ENCODE data around the gene TCP11.

The TCP11 gene

DNA sequence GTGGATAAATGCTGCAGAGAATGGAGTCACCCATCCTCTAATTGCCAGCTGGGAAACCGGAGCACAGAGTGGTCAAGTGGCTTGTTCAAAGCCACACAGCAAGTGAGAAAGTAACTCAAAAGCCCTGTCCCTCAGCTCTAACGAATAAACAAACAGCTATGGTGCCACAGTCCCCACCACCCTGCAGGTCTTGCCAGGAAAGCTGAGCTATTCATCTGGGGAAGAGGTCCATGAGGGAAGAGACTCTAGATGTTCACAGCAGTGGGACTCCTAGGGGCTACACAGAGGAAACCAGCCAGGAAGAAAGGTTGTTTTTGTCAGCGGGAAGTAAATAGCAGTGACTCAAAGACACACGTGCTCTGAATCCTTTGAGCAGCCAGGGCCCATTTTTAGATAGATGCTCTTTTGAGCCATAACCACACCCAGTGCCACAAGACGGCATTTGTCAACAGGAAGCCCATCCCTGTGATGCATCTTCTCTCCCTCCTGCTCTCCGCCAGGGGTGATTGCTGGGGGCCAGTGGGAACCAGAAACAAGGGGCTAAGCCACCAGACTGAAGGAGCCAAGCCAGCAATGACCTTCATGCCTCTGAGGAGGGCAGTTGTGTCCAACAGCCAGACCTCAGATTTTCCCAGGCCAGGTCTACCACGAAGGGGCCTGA lies 32.4 kb upstream of the TCP11 start:
- DNase-seq (ENCODE audit: low read depth in 1 of 2, low spot score in 1 of 2) = no peak

DNA sequence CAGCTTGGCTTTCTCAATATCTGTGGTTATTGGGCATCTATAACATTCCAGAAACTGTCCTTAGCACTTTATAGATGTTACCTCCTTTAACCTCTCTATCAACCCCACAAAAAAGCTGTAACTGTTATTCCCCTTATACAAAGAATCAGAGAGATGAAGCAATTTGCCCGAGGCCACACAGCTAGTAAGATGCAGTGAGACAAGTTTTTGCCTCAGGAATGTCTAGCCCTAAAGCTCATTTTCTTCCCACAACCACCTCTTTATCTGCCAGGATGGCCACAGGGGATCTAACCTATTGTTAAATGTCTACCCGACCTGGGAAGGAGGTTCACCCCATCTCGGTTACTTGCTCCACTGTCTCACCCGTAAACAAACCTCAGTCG lies 31.9 kb upstream of the TCP11 start:
- no peak for DNase-seq (ENCODE audit: low read depth in 1 of 2, low spot score in 1 of 2)

DNA sequence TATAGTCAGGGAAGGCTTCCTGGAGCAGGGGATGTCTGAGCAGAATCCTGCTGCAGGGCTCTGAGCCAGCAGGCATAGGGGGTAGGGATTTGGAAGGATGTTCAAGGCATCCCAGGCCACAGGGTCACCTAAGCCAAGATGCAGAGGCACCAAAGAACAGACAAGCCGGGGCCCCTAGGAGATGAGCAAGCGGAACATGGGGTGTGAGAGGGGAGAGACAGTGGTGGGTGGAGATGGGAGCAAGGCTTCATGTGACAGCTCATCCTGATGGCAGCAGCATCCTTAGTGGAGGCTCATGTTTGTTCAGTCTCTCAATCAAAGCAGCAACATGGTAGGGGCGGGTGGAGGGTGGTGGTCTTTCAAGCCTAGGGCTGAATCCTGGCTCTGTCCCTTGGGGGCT lies 29.8 kb upstream of the TCP11 start:
- no peak for DNase-seq (ENCODE audit: low read depth in 1 of 2, low spot score in 1 of 2)

DNA sequence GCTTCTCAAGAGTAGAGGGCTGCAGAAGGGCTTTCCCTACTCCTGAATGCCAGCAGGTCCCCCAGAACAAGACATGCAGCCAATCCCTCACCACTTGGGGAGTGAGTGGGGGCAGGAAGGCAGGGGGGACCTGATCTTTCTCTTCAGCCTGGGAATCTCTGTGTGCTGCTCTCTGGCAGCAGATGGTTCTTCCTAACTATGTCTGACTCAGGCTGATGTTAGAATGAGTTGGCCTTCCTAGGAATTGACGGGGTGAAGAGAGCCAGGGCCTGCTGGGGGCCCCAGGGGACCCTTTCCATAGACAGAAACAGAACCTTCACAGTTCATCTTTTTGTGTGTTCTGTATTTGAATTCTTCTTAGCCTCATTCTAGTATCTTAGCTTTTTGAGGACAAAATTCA lies 29.0 kb upstream of the TCP11 start:
- no peak for DNase-seq (ENCODE audit: low read depth in 1 of 2, low spot score in 1 of 2)

DNA sequence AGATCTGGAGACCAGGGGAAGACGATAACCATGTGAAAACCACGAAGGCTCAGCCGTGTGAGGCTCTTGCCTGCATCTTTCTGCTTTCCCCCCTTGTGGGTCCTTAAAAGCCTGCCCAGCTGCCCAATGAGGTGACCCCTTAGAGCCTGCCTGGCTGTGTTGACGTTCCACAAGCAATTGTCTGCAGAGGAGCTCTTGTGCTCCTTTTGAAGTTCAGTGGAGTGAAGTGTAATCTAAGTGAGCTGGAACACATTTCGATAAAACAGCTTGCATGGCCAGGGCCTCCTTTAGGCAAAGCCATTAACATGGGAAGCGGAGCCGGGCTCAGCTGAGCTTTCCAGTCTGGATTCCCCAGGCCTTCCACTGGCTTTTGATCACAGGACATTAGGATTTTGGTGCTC lies 27.3 kb upstream of the TCP11 start:
- no peak for DNase-seq (ENCODE audit: low read depth in 1 of 2, low spot score in 1 of 2)

DNA sequence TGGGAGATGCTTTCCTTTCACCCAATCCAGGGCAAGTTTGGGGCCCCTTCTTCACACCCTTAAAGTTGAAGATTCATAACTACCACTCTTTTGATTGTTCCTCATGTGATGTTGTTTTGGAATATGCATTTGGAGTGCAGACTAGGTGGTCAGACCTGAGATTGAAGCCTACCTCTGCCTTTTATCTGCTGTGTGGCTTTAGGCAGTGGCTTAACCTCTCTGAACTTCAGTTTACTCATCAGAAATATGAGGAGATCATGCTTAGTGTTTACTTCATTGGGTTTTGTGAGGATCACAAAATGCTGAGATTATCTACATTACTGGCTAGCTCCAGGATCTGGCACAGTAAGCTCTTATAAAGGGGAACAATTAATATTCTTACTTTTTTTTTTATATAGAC lies 26.4 kb upstream of the TCP11 start:
- DNase-seq (ENCODE audit: low read depth in 1 of 2, low spot score in 1 of 2) = no peak

DNA sequence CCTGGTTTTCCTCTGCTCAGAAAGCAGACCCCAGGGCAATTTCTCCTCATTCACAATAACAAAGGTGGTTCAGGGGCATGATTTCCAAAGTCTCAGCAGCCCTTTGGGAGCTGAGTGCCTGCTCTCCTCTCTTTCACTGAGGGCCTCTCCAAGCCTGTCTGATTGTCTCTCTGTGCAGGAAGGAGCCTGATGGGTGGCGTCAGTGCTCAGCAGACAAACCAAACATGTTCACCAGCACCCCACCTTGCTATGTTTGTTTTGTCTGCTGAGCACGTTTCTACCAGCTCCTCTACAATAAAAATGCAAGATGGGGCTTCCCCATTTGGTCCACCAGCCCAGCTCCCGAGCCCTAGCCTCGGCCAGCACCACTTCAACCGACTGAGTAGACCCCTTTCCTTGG lies 25.4 kb upstream of the TCP11 start:
- DNase-seq (ENCODE audit: low read depth in 1 of 2, low spot score in 1 of 2) = no peak

DNA sequence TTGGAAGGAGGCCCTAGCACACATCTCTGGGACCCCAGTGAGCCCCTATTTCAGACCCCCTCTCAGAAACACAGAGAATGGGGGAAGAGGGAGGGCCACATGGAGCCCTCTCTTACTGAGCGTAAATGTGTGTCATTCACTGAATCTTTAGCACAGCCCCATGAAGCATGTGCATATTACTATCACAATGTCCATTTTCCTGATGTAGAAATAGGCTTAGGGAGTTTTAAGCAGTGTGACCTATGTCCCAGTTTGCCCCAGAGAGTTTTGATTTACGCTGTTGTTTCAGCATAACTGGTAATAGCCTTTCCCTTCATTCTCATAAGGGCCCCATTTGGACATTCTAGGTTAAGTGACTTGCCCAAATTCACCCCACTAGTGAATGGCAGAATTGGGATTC lies 25.0 kb upstream of the TCP11 start:
- no peak for DNase-seq (ENCODE audit: low read depth in 1 of 2, low spot score in 1 of 2)

DNA sequence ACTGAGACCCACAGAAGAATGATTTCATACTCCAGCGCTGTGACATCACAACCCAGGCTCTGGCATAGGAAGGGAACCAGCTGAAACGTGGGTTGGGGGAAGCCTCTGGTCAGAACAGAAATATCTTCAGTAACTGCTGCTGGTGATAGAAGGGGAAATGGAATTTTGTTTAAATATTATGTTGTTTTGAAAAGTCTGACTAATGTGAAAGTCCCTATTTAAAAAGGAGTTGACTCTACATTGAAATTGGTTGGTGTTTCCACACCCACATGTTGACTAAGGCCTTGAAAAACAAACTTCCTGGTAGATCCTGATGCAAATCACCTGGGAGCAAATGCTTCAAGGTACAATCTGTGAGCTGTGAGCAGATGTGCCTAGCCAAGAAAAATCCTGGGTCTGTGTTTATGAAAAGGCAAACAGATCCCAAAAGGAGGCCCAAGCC lies 24.5 kb upstream of the TCP11 start:
- no peak for DNase-seq (ENCODE audit: low read depth in 1 of 2, low spot score in 1 of 2)

DNA sequence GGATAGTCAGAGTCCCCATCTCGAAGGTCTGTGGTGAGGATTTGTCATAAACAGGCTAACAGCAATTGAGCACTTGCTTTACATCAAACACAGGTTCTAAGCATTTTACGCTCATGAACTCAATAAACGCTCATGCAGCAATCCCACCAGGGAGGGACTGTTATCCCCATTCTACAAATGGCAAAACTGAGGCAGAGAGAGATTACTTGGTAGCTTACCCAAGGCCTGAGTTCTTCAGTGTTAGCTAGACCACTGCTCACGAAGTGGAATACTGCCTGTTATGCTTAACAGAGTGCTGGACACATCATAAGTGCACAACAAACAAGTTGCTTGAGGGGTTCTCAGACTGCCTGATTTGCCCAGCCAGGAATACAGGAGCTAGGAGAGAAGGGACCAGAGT lies 23.7 kb upstream of the TCP11 start:
- DNase-seq (ENCODE audit: low read depth in 1 of 2, low spot score in 1 of 2) = no peak

DNA sequence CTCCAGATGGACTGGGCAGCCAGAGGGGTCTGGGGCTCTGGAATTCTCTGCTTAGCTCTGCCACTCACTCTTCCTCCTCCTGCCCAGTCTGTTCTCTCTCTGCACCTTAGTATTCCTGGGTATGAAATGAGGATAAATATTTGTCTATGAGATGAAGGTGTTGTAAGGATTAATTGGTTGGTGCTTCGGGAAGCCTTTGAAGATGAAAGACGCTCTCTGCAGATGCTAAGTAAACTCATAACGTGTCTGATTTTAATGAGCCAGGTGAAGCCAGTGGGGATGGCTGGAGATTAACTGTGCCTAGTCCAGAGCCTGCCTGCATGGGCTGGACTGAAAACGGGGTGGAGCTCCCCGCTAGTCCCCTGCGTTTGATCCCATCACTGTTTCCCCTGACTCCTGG lies 23.1 kb upstream of the TCP11 start:
- no peak for DNase-seq (ENCODE audit: low read depth in 1 of 2, low spot score in 1 of 2)

DNA sequence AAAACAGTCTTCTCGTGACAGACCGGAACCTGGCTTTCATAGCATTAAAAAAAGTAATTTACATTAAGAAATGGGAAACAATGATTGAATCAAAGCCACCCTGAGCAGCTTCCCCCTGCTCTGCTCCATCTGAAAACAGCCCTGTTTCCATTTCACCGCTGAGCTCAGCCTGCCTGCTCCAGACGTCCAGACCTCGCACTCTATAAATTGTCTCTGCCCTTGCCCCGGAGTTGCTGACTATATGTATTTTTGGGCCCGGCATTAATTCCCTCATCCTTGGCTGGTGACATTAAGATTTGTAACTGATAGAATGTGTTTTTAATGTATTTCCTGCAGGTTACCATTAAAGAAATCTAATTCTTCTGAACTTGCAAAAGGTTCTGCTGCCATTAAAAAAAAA lies 22.7 kb upstream of the TCP11 start:
- DNase-seq (ENCODE audit: low read depth in 1 of 2, low spot score in 1 of 2) = no peak

DNA sequence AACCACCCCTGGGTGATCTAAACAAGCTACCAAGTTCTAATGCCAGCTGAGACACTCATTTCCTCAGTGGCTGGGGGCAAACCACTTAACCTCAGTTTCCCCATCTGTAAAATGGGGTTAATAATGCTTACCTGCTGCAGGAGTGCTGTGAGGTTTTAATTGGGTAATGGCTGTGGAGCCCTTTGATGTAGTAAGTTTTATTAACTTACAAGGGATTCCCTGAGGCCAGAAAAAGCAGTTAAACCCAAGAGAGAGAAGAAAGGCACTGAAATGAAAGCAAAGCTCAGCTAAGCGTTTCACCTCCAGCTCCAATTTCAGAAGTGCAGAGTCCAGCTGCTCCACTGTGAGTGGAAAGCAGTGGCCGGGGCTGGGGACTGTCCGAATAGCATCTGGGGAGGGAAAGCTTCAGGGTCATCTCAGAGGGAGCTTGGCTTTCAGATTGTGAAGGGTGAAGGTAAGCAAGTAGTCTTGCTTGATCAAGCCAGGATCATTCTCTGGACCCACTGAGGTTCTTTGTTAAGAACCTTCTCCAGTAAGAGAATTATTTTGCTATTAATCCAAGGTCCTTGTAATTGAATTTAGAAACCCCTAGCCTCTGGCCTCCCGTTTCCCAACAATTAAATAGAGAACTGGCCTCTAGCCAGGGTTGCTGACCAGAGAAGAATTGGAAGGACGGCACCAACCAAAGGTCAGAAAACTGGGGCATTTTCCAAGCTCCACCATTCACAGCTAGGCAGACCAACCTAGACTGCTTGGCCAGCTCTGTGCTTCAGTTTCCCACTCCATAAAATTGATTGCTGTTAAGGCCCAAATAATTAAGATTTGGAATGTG lies 20.9 kb upstream of the TCP11 start:
- no peak for DNase-seq (ENCODE audit: low read depth in 1 of 2, low spot score in 1 of 2)

DNA sequence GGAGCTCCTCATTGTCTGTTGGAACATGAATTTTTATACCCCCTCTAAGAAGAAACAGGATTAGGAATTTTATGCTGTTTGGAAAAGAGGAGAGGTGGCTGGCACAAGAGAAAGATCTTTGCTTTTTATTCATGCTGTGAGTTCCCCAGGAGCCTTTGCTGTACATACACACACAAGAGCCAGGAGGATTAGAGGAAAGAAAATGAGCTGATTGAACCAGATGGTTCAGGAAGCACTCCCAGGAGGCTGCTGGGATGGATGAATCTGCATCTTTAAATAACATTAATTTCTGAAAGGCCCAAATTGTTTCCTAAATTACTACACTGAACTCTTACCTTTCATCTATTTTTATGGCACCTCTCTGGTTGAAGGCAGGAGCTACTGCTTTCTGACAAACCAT lies 20.1 kb upstream of the TCP11 start:
- no peak for DNase-seq (ENCODE audit: low read depth in 1 of 2, low spot score in 1 of 2)

DNA sequence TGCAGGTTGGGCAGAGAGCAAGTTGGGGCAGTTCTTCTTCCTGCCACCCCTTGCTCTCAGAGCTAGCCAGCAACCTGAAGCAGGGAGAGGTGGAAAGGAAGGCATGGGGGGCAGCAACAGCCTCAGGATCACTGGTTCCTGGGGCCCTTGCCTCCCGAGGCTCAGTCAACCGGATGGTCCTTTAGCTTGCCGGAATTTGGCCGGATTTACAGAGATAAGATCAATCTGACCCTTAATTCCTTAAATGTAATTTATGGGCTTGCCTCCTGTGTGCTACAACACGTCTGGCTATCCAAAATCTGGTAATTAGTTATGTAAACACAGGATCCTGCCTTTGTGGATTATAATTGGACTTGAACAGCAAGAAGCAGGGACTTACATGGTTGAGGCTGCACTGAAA lies 19.5 kb upstream of the TCP11 start:
- DNase-seq (ENCODE audit: low read depth in 1 of 2, low spot score in 1 of 2) = no peak

DNA sequence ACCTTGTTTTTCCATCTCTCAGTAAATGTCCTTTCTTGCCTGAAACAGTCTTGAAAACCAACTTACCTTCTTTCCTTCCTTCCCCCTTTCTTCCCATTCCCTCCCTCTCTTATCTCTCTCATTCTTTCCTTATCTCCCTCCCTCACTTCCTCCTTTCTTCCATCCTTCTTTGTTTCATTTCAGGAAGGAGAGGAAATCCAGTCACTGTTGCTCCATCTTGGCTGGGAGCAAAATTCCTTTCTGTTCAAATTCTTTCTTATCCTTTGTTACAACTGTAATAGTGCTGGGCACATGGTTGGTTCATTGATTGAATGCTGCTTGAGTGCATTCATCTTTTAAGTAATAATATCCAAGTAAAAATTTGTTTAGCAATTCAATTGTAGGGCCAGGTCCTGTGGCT lies 17.4 kb upstream of the TCP11 start:
- DNase-seq (ENCODE audit: low read depth in 1 of 2, low spot score in 1 of 2) = no peak

DNA sequence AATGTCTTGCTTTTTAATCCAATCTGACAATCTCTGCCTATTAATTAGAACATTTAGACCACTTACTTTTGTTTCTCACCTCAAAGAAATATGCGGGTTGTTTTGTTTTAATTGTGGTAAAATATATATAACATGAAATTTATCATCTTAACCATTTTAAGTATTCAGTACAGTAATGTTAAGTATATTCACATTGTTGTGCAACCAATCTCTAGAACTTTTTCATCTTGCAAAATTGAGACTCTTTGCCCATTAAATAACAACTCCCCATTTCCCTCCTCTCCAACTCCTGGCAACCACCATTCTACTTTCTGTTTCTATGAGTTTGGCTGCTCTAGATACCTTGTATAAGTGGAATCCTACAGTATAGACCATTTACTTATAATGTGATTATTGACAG lies 13.8 kb upstream of the TCP11 start:
- DNase-seq (ENCODE audit: low read depth in 1 of 2, low spot score in 1 of 2) = no peak

DNA sequence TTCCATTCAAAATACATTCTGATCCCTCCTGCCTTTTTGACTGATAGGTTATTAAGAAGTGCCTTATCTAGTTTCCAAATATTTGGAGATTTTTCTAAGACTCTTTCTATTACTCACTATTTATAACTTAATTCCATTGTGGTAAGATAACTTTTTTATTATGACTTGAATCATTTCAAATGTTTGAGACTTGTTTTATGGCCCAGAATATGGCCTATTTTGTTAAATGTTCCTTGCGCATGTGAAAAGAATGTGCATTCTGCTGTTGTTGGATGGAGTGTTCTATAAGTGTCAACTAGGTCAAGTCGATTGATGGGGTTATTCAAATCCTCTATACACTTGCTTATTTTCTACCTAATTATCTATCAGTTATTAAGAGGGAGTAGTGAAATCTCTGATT lies 13.1 kb upstream of the TCP11 start:
- DNase-seq (ENCODE audit: low read depth in 1 of 2, low spot score in 1 of 2) = no peak

DNA sequence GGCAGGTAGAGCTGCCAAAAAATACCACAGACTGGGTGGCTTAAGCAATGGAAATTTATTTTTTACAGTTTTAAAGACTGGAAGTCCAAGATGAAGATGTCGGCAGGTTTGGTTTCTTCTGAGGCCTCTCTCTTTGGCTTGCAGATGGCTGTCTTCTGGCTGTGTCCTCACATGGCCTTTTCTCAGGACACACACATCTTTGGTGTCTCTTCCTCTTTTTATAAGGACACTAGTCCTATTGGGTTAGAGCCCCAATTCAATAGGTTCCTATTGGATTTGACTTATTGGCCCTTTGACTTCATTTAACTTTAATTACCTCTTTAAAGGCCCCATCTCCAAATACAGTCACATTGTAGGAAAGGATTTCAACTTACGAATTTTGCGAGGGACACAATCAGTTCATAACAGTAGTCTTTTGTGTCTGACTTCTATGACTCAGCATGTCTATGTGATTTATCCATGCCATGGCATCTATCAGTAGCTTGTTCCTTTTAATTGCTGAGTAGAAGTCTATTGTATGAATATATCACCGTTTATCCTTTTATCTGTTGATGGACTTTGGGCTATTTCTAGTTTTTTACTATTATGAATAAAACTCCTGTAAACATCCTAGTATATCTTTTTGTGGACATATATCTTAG lies 11.0 kb upstream of the TCP11 start:
- DNase-seq (ENCODE audit: low read depth in 1 of 2, low spot score in 1 of 2) = no peak

DNA sequence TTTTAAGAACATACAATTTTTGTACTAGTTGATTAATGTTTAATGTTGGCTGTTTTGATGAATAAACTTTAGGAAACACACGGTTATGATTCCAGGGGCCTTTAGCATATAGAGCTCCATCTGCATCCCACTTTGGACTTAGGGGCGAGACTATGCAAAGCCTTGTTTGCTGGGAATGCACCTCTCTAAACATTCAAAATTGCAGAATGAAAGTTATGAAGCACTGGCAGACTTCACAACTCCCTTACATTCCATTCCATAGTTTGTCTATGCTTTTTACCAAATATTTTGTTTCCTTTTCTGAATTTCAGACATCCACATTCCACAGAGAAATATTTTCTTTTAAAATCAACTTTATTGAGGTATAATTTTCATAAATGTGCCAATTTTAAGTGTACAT lies 10.3 kb upstream of the TCP11 start:
- no peak for DNase-seq (ENCODE audit: low read depth in 1 of 2, low spot score in 1 of 2)

DNA sequence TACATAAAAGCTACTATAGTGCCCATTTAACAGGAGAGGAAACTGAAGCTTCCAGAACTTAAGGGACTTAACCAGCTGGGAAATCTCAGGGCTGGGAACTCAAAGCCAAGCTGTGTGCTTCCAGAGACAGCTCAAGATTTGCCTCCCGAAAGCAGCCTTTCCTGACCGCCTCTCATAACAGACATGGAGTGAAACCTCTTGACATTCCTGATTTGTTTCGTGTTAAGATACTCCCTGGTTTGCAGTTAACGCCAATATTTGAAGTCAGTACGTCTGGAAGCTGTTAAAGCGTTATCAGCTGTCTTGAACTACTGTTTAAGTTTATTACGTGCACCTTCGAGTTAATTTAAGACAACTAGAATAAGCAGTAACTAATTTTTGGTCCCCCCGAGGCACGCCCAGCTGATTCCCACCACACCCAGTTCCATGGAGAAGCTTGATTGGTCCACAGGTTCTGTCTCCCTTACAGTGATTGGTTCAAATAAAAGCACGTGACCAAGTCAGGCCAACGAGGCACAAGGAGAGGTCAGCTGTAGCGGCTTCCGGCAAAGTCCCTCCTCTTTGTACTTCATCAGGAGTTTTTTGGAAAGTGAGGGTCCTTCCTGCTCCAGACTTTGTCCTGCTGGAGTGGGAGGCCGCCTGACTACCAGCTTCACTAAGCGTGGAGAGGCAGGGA lies 8.9 kb upstream of the TCP11 start:
- no peak for DNase-seq (ENCODE audit: low read depth in 1 of 2, low spot score in 1 of 2)

DNA sequence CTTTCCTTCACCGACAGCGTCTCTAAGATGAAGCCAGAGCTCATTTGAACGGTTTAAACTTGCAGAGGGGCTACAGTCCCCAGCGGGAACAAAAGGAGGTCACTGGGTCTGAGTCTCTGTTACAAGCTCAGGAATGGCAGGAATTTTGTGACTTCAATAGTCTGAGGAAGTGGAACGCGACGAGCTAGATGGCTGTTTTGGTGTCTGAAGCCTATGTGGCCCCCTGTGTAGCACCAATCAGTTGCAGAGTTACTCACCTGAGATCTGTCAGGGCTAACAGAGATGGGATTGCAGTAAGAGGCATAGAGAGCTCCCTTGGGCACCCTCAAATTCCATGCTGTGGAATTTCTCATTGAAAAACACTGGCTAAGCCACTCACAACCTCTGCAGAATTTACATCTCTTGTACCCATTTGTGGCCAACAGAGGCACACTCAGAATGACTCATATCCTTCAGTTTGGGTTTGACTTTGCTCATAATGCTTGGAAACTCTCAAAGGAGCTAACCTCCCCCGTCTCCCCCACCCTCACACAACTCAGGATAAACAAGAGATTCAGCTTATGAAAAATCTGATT lies 7.1 kb upstream of the TCP11 start:
- no peak for DNase-seq (ENCODE audit: low read depth in 1 of 2, low spot score in 1 of 2)
